ENCODE results near the gene DCDC2C. TPM values are rescaled to one million over a fixed set of nuclear protein-coding genes. Genes with fewer than 3 reads are reported as not detected.

The DCDC2C gene
- total RNA-seq, 1 donor from 2014 or later = not detected

GRCh38 chr2:3674066-3674845 is 29.1 kb upstream of the DCDC2C start:
- H3K36me3 ChIP-seq = no peaks in the 10 kb centered on the region
- H3K9me3 ChIP-seq = no peaks in the 10 kb centered on the region
- ATAC-seq (no peak), DNase-seq (peak; percentile 31)
- H3K4me1 ChIP-seq = no peaks in the 10 kb centered on the region
- H3K27me3 ChIP-seq = no peaks in the 10 kb centered on the region
- intact Hi-C loops (cut with DNase I) = no loop called here
- no peak overlapping the region for H3K4me3 ChIP-seq
- TF ChIP-seq CTCF (IDR thresholded peaks at IDR 0.05) = no peak
- H3K27ac ChIP-seq = no peak overlapping the region

GRCh38 chr2:3675687-3676086 is 27.7 kb upstream of the DCDC2C start:
- intact Hi-C loops (cut with DNase I) = no loop called here
- Histone ChIP-seq H3K27me3 (no peaks in the 10 kb centered on the region), H3K27ac (no peak overlapping the region), H3K4me3 (no peak overlapping the region), H3K36me3 (no peaks in the 10 kb centered on the region), H3K4me1 (no peaks in the 10 kb centered on the region), H3K9me3 (no peaks in the 10 kb centered on the region)
- DNase-seq (peak; percentile 19), ATAC-seq (no peak)
- no peak for TF ChIP-seq CTCF (IDR thresholded peaks at IDR 0.05)

GRCh38 chr2:3677436-3677835 is 25.9 kb upstream of the DCDC2C start:
- no peak overlapping the region for H3K4me3 ChIP-seq
- no peaks in the 10 kb centered on the region for H3K36me3 ChIP-seq
- TF ChIP-seq CTCF (IDR thresholded peaks at IDR 0.05) = no peak
- no peaks in the 10 kb centered on the region for H3K4me1 ChIP-seq
- no peak overlapping the region for H3K27ac ChIP-seq
- intact Hi-C loops (cut with DNase I) = no loop called here
- H3K9me3 ChIP-seq = no peaks in the 10 kb centered on the region
- H3K27me3 ChIP-seq = no peaks in the 10 kb centered on the region
- ATAC-seq (no peak), DNase-seq (peak; percentile 40)

GRCh38 chr2:3678212-3678611 is 25.2 kb upstream of the DCDC2C start:
- no peaks in the 10 kb centered on the region for H3K27me3 ChIP-seq
- ATAC-seq = no peak
- no peak for TF ChIP-seq CTCF (IDR thresholded peaks at IDR 0.05)
- no peak overlapping the region for H3K4me3 ChIP-seq
- H3K4me1 ChIP-seq = no peaks in the 10 kb centered on the region
- no peaks in the 10 kb centered on the region for H3K36me3 ChIP-seq
- no peaks in the 10 kb centered on the region for H3K9me3 ChIP-seq
- no peak overlapping the region for H3K27ac ChIP-seq
- no peak for DNase-seq
- intact Hi-C loops (cut with DNase I) = no loop called here

GRCh38 chr2:3679180-3679579 is 24.2 kb upstream of the DCDC2C start:
- TF ChIP-seq CTCF (IDR thresholded peaks at IDR 0.05) = no peak
- Histone ChIP-seq H3K27me3 (no peaks in the 10 kb centered on the region), H3K36me3 (no peaks in the 10 kb centered on the region), H3K27ac (no peak overlapping the region), H3K4me3 (no peak overlapping the region), H3K9me3 (no peaks in the 10 kb centered on the region), H3K4me1 (no peaks in the 10 kb centered on the region)
- ATAC-seq (no peak), DNase-seq (no peak)
- intact Hi-C loops (cut with DNase I) = no loop called here

Data from upper lobe of right lung (tissue), 1 donor.